Muscle of leg (tissue), 11 donors: ENCODE measurements around the gene TM9SF3. TPM values are rescaled to one million over a fixed set of nuclear protein-coding genes. Genes with fewer than 3 reads are reported as not detected.
A peak's percentile ranks its signal among the peaks of the same experiment; 100 is the strongest.

ENCODE experiments used
- DNase-seq: peaks from one replicate; pipeline ENCODE4 v3.0.0; 2013
- H3K27ac ChIP-seq: one replicate; pipeline ENCODE4 v1.5.1; 2013; ENCODE audit warnings: mild to moderate bottlenecking, low read length, control low read depth
- H3K27me3 ChIP-seq: one replicate; pipeline ENCODE4 v1.6.1; 2013; ENCODE audit warnings: low read length; ENCODE audit not compliant: control insufficient read depth, insufficient read depth
- H3K36me3 ChIP-seq: one replicate; pipeline ENCODE4 v1.6.1; 2013; ENCODE audit warnings: low read length; ENCODE audit not compliant: control insufficient read depth, insufficient read depth
- H3K4me1 ChIP-seq: one replicate; pipeline ENCODE4 v1.6.1; 2013; ENCODE audit warnings: low read length; ENCODE audit not compliant: control insufficient read depth, insufficient read depth
- H3K4me3 ChIP-seq: one replicate; pipeline ENCODE4 v1.5.1; 2013; ENCODE audit warnings: low read length, control low read depth
- H3K9me3 ChIP-seq: replicated peaks from 2 replicates; pipeline ENCODE4 v1.6.1; 2013; ENCODE audit warnings: low read depth, low read length; ENCODE audit not compliant: control insufficient read depth
- WGBS: methylation state at CpG from one replicate; pipeline ENCODE4 v1.1.5; 2013; ENCODE audit warnings: missing lambda C conversion rate; ENCODE audit not compliant: insufficient coverage; 5-methylcytosine and 5-hydroxymethylcytosine counted together
- polyA plus RNA-seq, 8 donors: library from polyadenylated mRNA; unstranded; fragments of 120-200 nt; gene quantifications; one replicate each; pipeline versions ENCODE4 v1.2.1 to v1.2.3, GENCODE V29; 2013; ENCODE audit warnings: inconsistent platforms in 1 of 8, low replicate concordance in 1 of 8; ENCODE audit not compliant: insufficient read length in 8 of 8, insufficient read depth in 1 of 8
- total RNA-seq: library from RNA; stranded (reverse); fragments of 120-200 nt; gene quantifications from one replicate; pipeline ENCODE4 v1.2.4, GENCODE V29; 2013

The TM9SF3 gene
- total and polyA plus RNA-seq, 9 donors = 60.8 to 105 (median 77.4) TPM

GRCh38 chr10:96501985-96502384 is 84.8 kb downstream of the TM9SF3 start:
- no peaks in the 10 kb centered on the region for H3K9me3 ChIP-seq
- peaks cover 2% of the 10 kb centered on the region for H3K27me3 ChIP-seq
- H3K4me3 ChIP-seq = no peak overlapping the region
- WGBS = 71% methylated on average over 4 of the region's 4 CpGs
- no peaks in the 10 kb centered on the region for H3K4me1 ChIP-seq
- H3K36me3 ChIP-seq = no peaks in the 10 kb centered on the region
- DNase-seq = no peak
- no peak overlapping the region for H3K27ac ChIP-seq

- WGBS = 81% methylated on average over 6 of the region's 7 CpGs
These were observed 86.3 kb downstream of the TM9SF3 start for GRCh38 chr10:96500519-96500918.

DNA sequence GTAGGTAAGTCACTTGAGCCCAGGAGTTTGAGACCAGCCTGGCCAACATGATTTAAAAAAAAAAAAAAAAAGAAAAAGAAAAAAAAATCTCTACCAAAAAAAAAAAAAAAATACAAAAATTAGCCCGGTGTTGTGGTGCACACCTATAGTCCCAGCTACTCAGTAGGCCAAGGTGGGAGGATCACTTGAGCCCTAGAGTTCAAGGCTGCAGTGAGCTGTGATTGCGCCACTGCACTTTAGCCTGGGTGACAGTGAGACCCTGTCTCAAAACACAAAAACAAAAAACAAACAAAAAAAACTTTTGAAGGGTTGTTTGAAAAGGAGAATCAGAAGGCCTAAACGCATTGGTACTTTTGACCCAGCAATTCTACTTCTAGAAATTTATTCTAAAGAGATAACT is 86.8 kb downstream of the TM9SF3 start:
- WGBS = no CpG with 5 or more reads among the region's 3 CpGs
- no peaks in the 10 kb centered on the region for H3K4me1 ChIP-seq
- H3K9me3 ChIP-seq = no peaks in the 10 kb centered on the region
- no peak overlapping the region for H3K4me3 ChIP-seq
- no peaks in the 10 kb centered on the region for H3K36me3 ChIP-seq
- H3K27me3 ChIP-seq = peaks cover 2% of the 10 kb centered on the region
- no peak overlapping the region for H3K27ac ChIP-seq
- DNase-seq = no peak

More at GRCh38 chr10:96500519-96500918, 86.3 kb downstream of the TM9SF3 start:
- no peaks in the 10 kb centered on the region for H3K9me3 ChIP-seq
- no peak overlapping the region for H3K4me3 ChIP-seq
- H3K27me3 ChIP-seq = peaks cover 2% of the 10 kb centered on the region
- H3K4me1 ChIP-seq = no peaks in the 10 kb centered on the region
- no peak for DNase-seq
- H3K36me3 ChIP-seq = no peaks in the 10 kb centered on the region
- H3K27ac ChIP-seq = no peak overlapping the region

GRCh38 chr10:96497391-96497790 is 89.4 kb downstream of the TM9SF3 start:
- no peak overlapping the region for H3K27ac ChIP-seq
- no peak for DNase-seq
- WGBS = 83% methylated on average over 1 of the region's 5 CpGs

DNA sequence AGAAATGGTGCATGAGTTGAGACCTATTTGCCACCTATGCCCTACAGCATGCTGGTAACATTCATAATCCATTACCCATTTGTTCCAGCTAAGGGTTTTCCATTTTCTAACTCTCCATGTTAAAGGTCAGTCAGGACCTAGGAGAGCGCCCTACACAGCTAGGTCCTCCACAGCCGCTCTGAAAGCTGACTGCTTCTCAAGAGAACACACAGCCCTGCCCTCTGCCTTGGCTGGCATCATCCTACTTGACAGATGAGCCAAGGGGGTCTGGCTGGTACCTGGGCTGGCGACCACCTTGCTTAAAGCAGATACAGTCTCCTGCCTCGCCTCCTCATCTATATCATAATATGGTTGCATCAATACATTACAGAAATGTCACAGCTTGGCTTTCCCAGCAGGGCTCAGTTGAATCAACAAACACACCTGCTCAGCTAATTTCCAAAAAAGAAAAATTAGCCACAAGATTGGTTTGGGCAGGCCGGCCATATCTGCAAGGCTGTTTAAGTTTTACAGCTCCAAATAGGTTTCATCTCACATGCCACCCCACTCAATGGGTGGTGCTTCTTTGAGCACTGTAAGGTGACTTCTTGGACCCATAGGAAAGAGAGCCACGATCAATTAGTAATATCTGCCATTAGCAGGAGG is 90.4 kb downstream of the TM9SF3 start:
- no peaks in the 10 kb centered on the region for H3K4me1 ChIP-seq
- no peak overlapping the region for H3K4me3 ChIP-seq
- H3K9me3 ChIP-seq = no peaks in the 10 kb centered on the region
- WGBS = 62% methylated on average over 3 of the region's 6 CpGs
- peaks cover 2% of the 10 kb centered on the region for H3K27me3 ChIP-seq
- H3K27ac ChIP-seq = no peak overlapping the region
- peak; percentile 42 for DNase-seq
- H3K36me3 ChIP-seq = no peaks in the 10 kb centered on the region

More at GRCh38 chr10:96497391-96497790, 89.4 kb downstream of the TM9SF3 start:
- peaks cover 2% of the 10 kb centered on the region for H3K27me3 ChIP-seq
- H3K36me3 ChIP-seq = no peaks in the 10 kb centered on the region
- H3K9me3 ChIP-seq = no peaks in the 10 kb centered on the region
- H3K4me1 ChIP-seq = no peaks in the 10 kb centered on the region
- H3K4me3 ChIP-seq = no peak overlapping the region

GRCh38 chr10:96495544-96495943 is 91.3 kb downstream of the TM9SF3 start:
- Histone ChIP-seq H3K4me3 (no peak overlapping the region), H3K9me3 (no peaks in the 10 kb centered on the region), H3K36me3 (no peaks in the 10 kb centered on the region), H3K27me3 (peaks cover 2% of the 10 kb centered on the region), H3K4me1 (no peaks in the 10 kb centered on the region), H3K27ac (no peak overlapping the region)
- DNase-seq = no peak
- WGBS = 82% methylated on average over 4 of the region's 6 CpGs

DNA sequence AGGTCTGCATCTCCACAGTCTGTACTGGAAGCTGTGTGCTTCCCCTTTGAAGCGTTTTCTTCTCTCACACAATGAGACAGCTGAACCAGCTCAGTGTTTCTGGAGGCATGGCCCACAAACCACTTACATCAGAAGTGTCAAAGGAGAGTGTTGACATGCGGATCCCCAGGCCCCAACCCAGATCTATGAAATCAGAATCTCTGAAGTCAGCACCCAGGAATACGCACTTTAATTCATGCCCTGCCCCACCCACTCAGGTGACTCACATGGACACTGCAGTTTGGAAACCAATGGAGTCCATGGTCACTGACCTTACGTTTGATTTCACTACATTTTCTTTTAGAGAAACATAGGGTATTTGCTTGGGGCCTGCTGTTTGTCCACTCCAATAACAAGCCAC is 92.1 kb downstream of the TM9SF3 start:
- WGBS = 44% methylated on average over 1 of the region's 4 CpGs
- Histone ChIP-seq H3K9me3 (no peaks in the 10 kb centered on the region), H3K27ac (no peak overlapping the region), H3K4me1 (no peaks in the 10 kb centered on the region), H3K36me3 (no peaks in the 10 kb centered on the region), H3K4me3 (no peak overlapping the region), H3K27me3 (peaks cover 2% of the 10 kb centered on the region)
- no peak for DNase-seq

- H3K27me3 ChIP-seq = peaks cover 2% of the 10 kb centered on the region
- WGBS = 85% methylated on average over 10 of the region's 12 CpGs
- no peak overlapping the region for H3K27ac ChIP-seq
- no peaks in the 10 kb centered on the region for H3K4me1 ChIP-seq
- no peaks in the 10 kb centered on the region for H3K36me3 ChIP-seq
- H3K4me3 ChIP-seq = no peak overlapping the region
- H3K9me3 ChIP-seq = no peaks in the 10 kb centered on the region
- no peak for DNase-seq
These were observed 92.8 kb downstream of the TM9SF3 start for GRCh38 chr10:96493871-96494525.

DNA sequence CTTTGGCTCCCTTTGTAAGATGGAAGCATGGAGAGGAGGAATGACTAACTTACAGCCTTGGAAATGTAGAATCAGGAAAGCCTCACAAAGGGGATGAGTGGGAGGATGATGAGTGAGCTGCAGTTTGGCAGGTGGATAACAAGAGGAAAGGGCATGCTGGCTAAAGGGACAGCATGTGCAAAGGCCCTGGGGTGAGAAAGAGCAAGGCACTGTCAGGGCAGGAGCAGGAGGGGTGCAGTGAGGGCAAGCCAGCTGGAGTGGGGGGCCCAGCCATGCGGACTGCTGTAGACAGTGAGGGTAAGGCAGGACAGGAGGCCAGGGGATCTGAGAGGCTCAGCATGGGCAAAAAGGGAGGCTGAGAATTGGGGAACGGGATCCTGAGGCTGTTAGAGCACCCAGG is 93.6 kb downstream of the TM9SF3 start:
- 92% methylated on average over 1 of the region's 2 CpGs for WGBS
- no peaks in the 10 kb centered on the region for H3K4me1 ChIP-seq
- DNase-seq = no peak
- no peak overlapping the region for H3K27ac ChIP-seq
- H3K36me3 ChIP-seq = no peaks in the 10 kb centered on the region
- no peaks in the 10 kb centered on the region for H3K9me3 ChIP-seq
- peaks cover 2% of the 10 kb centered on the region for H3K27me3 ChIP-seq
- no peak overlapping the region for H3K4me3 ChIP-seq

- Histone ChIP-seq H3K9me3 (no peaks in the 10 kb centered on the region), H3K36me3 (no peaks in the 10 kb centered on the region), H3K27me3 (peaks cover 10% of the 10 kb centered on the region), H3K4me1 (no peaks in the 10 kb centered on the region), H3K27ac (no peak overlapping the region), H3K4me3 (no peak overlapping the region)
- no peak for DNase-seq
- 63% methylated on average over 1 of the region's 3 CpGs for WGBS
These were observed 95.5 kb downstream of the TM9SF3 start for GRCh38 chr10:96491303-96491702.
